A673 (cell line): ENCODE results near the gene AHCYL2.

Source experiments
- EZH2 ChIP-seq: fragments of 200-600 bp; sonication (generic); IDR thresholded peaks from 2 replicates; pipeline ENCODE4 v1.6.1; 2017; ENCODE audit warnings: borderline replicate concordance, low read depth, mild to moderate bottlenecking, mixed read lengths, antibody characterized with exemption, low read length; ENCODE audit not compliant: poor library complexity, severe bottlenecking
- TF ChIP-seq, protein P1 (sequence below): fragments of 300-800, 200-600 bp; sonication (generic); conservative IDR thresholded peaks from 2 replicates; pipeline ENCODE4 v1.5.1; 2017; ENCODE audit warnings: low read depth, mild to moderate bottlenecking, antibody characterized with exemption, low read length, moderate library complexity, mixed read lengths

DNA sequence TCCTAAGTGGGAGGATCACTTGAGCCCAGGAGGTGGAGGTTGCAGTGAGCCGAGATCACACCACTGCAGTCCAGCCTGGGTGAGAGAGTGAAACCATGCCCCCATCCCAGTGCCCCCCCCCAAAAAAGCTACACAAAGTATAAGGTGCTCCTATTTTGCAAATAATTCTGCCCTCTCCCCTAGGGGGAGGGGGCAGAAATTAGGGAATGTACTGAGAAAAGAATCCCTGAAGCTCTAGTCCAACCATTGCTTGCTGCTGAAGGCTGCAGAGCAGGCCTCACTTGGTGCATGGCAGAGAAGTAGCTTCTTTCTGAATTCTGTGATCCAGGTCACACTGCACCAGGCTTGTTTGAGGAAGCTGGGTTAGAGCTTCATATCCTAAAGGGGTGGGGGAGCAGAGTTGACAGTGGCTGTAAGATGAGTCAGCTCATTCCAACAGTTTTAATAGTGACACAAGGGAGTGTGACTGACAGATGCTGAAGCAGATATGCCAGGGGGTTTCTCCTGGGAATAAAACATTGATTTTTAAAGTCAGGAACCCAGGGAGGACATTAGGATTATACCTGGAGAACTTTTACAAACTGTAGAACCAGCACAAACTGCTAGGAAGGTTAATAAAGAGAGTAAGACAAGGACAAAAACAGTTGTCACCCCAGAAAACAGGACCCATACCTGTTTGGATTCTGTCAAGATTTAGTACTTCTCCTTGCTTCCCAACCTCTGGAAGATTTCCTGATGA is 176.6 kb downstream of the AHCYL2 start:
- TF ChIP-seq, protein P1, sequence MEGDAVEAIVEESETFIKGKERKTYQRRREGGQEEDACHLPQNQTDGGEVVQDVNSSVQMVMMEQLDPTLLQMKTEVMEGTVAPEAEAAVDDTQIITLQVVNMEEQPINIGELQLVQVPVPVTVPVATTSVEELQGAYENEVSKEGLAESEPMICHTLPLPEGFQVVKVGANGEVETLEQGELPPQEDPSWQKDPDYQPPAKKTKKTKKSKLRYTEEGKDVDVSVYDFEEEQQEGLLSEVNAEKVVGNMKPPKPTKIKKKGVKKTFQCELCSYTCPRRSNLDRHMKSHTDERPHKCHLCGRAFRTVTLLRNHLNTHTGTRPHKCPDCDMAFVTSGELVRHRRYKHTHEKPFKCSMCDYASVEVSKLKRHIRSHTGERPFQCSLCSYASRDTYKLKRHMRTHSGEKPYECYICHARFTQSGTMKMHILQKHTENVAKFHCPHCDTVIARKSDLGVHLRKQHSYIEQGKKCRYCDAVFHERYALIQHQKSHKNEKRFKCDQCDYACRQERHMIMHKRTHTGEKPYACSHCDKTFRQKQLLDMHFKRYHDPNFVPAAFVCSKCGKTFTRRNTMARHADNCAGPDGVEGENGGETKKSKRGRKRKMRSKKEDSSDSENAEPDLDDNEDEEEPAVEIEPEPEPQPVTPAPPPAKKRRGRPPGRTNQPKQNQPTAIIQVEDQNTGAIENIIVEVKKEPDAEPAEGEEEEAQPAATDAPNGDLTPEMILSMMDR, result no peak
- no peak for TF ChIP-seq EZH2
